ENCODE data around the gene KRTAP19-8. TPM values are rescaled to one million over a fixed set of nuclear protein-coding genes. Genes with fewer than 3 reads are reported as not detected.

Gene KRTAP19-8
- total and polyA plus RNA-seq, 4 donors = not detected

GRCh38 chr21:31078796-31079195 is 40.5 kb upstream of the KRTAP19-8 start:
- Histone ChIP-seq H3K36me3 (ENCODE audit: control insufficient read depth in 4 of 4, insufficient read depth in 4 of 4, low read length in 4 of 4) (no peaks in the 10 kb centered on the region), H3K27ac (ENCODE audit: low read depth in 1 of 2, low read length in 1 of 2) (no peak overlapping the region), H3K4me1 (ENCODE audit: control insufficient read depth in 5 of 5, insufficient read depth in 5 of 5, low read length in 5 of 5) (no peaks in the 10 kb centered on the region), H3K9ac (ENCODE audit: insufficient read depth in 1 of 2, low read length in 2 of 2) (no peak overlapping the region), H3K9me3 (ENCODE audit: control insufficient read depth in 4 of 4, insufficient read depth in 3 of 4, low read length in 3 of 4) (no peaks in the 10 kb centered on the region), H3K27me3 (ENCODE audit: control insufficient read depth in 3 of 3, insufficient read depth in 3 of 3, low read length in 2 of 3) (no peaks in the 10 kb centered on the region), H3K4me3 (no peak overlapping the region)
- 54 to 61% methylated on average over 4 of the region's 4 CpGs for WGBS, 2 donors
- TF ChIP-seq CTCF (IDR thresholded peaks at IDR 0.05; ENCODE audit: control extremely low read depth, extremely low read depth) = no peak
- ATAC-seq (ENCODE audit: insufficient read depth, low FRiP score) (no peak), DNase-seq (no peak)

- no peak for DNase-seq
- H3K27ac ChIP-seq (ENCODE audit: low read depth in 1 of 2, low read length in 1 of 2) = no peak overlapping the region
- H3K9me3 ChIP-seq (ENCODE audit: control insufficient read depth in 4 of 4, insufficient read depth in 3 of 4, low read length in 3 of 4) = no peaks in the 10 kb centered on the region
- no peaks in the 10 kb centered on the region for H3K4me1 ChIP-seq (ENCODE audit: control insufficient read depth in 5 of 5, insufficient read depth in 5 of 5, low read length in 5 of 5)
- 94% methylated on average over 4 of the region's 4 CpGs for WGBS, 2 donors
- no peak for TF ChIP-seq CTCF (IDR thresholded peaks at IDR 0.05; ENCODE audit: control extremely low read depth, extremely low read depth)
- no peak for ATAC-seq (ENCODE audit: insufficient read depth, low FRiP score)
- no peak overlapping the region for H3K4me3 ChIP-seq
- H3K27me3 ChIP-seq (ENCODE audit: control insufficient read depth in 3 of 3, insufficient read depth in 3 of 3, low read length in 2 of 3) = no peaks in the 10 kb centered on the region
- no peak overlapping the region for H3K9ac ChIP-seq (ENCODE audit: insufficient read depth in 1 of 2, low read length in 2 of 2)
- no peaks in the 10 kb centered on the region for H3K36me3 ChIP-seq (ENCODE audit: control insufficient read depth in 4 of 4, insufficient read depth in 4 of 4, low read length in 4 of 4)
These were observed 39.9 kb upstream of the KRTAP19-8 start for GRCh38 chr21:31078216-31078615.

GRCh38 chr21:31075848-31076247 is 37.6 kb upstream of the KRTAP19-8 start:
- Histone ChIP-seq H3K4me1 (ENCODE audit: control insufficient read depth in 5 of 5, insufficient read depth in 5 of 5, low read length in 5 of 5) (no peaks in the 10 kb centered on the region), H3K36me3 (ENCODE audit: control insufficient read depth in 4 of 4, insufficient read depth in 4 of 4, low read length in 4 of 4) (no peaks in the 10 kb centered on the region), H3K27ac (ENCODE audit: low read depth in 1 of 2, low read length in 1 of 2) (no peak overlapping the region), H3K9ac (ENCODE audit: insufficient read depth in 1 of 2, low read length in 2 of 2) (no peak overlapping the region), H3K27me3 (ENCODE audit: control insufficient read depth in 3 of 3, insufficient read depth in 3 of 3, low read length in 2 of 3) (no peaks in the 10 kb centered on the region), H3K4me3 (no peak overlapping the region), H3K9me3 (ENCODE audit: control insufficient read depth in 4 of 4, insufficient read depth in 3 of 4, low read length in 3 of 4) (no peaks in the 10 kb centered on the region)
- DNase-seq (no peak), ATAC-seq (ENCODE audit: insufficient read depth, low FRiP score) (no peak)
- 93 to 94% methylated on average over 6 of the region's 6 CpGs for WGBS, 2 donors
- TF ChIP-seq CTCF (IDR thresholded peaks at IDR 0.05; ENCODE audit: control extremely low read depth, extremely low read depth) = no peak

- Histone ChIP-seq H3K9ac (ENCODE audit: insufficient read depth in 1 of 2, low read length in 2 of 2) (no peak overlapping the region), H3K27me3 (ENCODE audit: control insufficient read depth in 3 of 3, insufficient read depth in 3 of 3, low read length in 2 of 3) (no peaks in the 10 kb centered on the region), H3K27ac (ENCODE audit: low read depth in 1 of 2, low read length in 1 of 2) (no peak overlapping the region), H3K4me1 (ENCODE audit: control insufficient read depth in 5 of 5, insufficient read depth in 5 of 5, low read length in 5 of 5) (no peaks in the 10 kb centered on the region), H3K36me3 (ENCODE audit: control insufficient read depth in 4 of 4, insufficient read depth in 4 of 4, low read length in 4 of 4) (no peaks in the 10 kb centered on the region), H3K9me3 (ENCODE audit: control insufficient read depth in 4 of 4, insufficient read depth in 3 of 4, low read length in 3 of 4) (no peaks in the 10 kb centered on the region), H3K4me3 (no peak overlapping the region)
- no peak for TF ChIP-seq CTCF (IDR thresholded peaks at IDR 0.05; ENCODE audit: control extremely low read depth, extremely low read depth)
- WGBS, 2 donors = 64 to 67% methylated on average over 4 of the region's 4 CpGs
- ATAC-seq (ENCODE audit: insufficient read depth, low FRiP score) (no peak), DNase-seq (no peak)
These were observed 34.3 kb upstream of the KRTAP19-8 start for GRCh38 chr21:31072533-31072932.

Data from lung (tissue), 12 donors.